SK-N-SH treated with all-trans-retinoic acid at 6 μM for 48 hours (cell line): ENCODE results near the gene SMC4.

ENCODE experiments used
- BACH2 ChIP-seq: fragments of 250-450 bp; sonication (Bioruptor Pico); IDR thresholded peaks from 2 replicates; pipeline ENCODE4 v1.9.0; 2021; ENCODE audit warnings: mild to moderate bottlenecking, borderline replicate concordance
- CSDC2 ChIP-seq: fragments of 250-450 bp; sonication (Bioruptor Pico); IDR thresholded peaks from 2 replicates; pipeline ENCODE4 v1.5.0; 2020; ENCODE audit warnings: mild to moderate bottlenecking, moderate library complexity
- ESRRG ChIP-seq: fragments of 250-450 bp; sonication (Bioruptor Pico); IDR thresholded peaks from 2 replicates; pipeline ENCODE4 v1.6.1; 2021; ENCODE audit warnings: mild to moderate bottlenecking
- OSR1 ChIP-seq: fragments of 250-450 bp; sonication (Bioruptor Pico); IDR thresholded peaks from 2 replicates; pipeline ENCODE4 v1.8.0; 2022; ENCODE audit warnings: moderate library complexity, mild to moderate bottlenecking, inconsistent platforms
- PATZ1 ChIP-seq: fragments of 250-450 bp; sonication (Bioruptor Pico); IDR thresholded peaks from 2 replicates; pipeline ENCODE4 v1.8.0; 2020; ENCODE audit warnings: mild to moderate bottlenecking, moderate library complexity, borderline replicate concordance
- PPARA ChIP-seq: fragments of 250-450 bp; sonication (Bioruptor Pico); IDR thresholded peaks from 2 replicates; pipeline ENCODE4 v1.5.0; 2020; ENCODE audit warnings: mild to moderate bottlenecking, borderline replicate concordance
- RARB ChIP-seq: fragments of 250-450 bp; sonication (Bioruptor Pico); IDR thresholded peaks from 2 replicates; pipeline ENCODE4 v1.8.0; 2021; ENCODE audit warnings: mild to moderate bottlenecking, moderate library complexity
- TCF4 ChIP-seq: fragments of 250-450 bp; sonication (Bioruptor Pico); IDR thresholded peaks from 2 replicates; pipeline ENCODE4 v1.8.0; 2021; ENCODE audit warnings: mild to moderate bottlenecking, moderate library complexity, borderline replicate concordance
- TOX ChIP-seq: fragments of 250-450 bp; sonication (Bioruptor Pico); IDR thresholded peaks from 2 replicates; pipeline ENCODE4 v1.8.0; 2021; ENCODE audit warnings: mild to moderate bottlenecking, moderate library complexity, borderline replicate concordance
- TSHZ2 ChIP-seq: fragments of 250-450 bp; sonication (Bioruptor Pico); IDR thresholded peaks from 2 replicates; pipeline ENCODE4 v1.5.0; 2020; ENCODE audit warnings: mild to moderate bottlenecking, moderate library complexity
- ZFP3 ChIP-seq: fragments of 250-450 bp; sonication (Bioruptor Pico); IDR thresholded peaks from 2 replicates; pipeline ENCODE4 v1.5.0; 2020; ENCODE audit warnings: mild to moderate bottlenecking, moderate library complexity
- ZFP30 ChIP-seq: fragments of 450-650 bp; formaldehyde crosslinking; IDR thresholded peaks from 2 replicates; pipeline ENCODE4 v1.5.0; 2022; ENCODE audit warnings: mild to moderate bottlenecking, moderate library complexity
- ZNF565 ChIP-seq: fragments of 450-650 bp; formaldehyde crosslinking; conservative IDR thresholded peaks from 2 replicates; pipeline ENCODE4 v1.5.0; 2020; ENCODE audit warnings: low read depth, mild to moderate bottlenecking, moderate library complexity

DNA sequence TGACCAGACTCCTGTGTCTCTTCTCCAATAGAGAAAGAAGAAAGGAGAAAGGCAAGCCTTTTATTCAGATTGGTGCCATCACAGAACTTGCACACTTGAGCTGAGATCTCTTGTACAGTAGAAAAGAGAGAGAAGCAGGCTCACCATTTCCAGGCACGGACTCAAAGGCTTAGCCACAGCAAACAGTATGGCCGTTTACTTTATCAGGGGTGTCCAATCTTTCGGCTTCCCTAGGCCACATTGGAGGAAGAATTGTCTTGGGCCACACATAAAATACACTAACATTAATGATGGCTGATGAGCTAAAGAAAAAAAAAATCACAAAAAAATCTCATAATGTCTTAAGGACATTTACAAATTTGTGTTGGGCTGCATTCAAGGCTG is 5.4 kb upstream of the SMC4 start:
- TF ChIP-seq BACH2 (CRISPR knock-in tag) (no peak), TCF4 (no peak), TSHZ2 (CRISPR knock-in tag) (no peak), PATZ1 (CRISPR knock-in tag) (no peak), ZFP30 (CRISPR knock-in tag) (no peak), ZNF565 (CRISPR knock-in tag) (no peak), RARB (CRISPR knock-in tag) (no peak), OSR1 (no peak), ZFP3 (CRISPR knock-in tag) (no peak), PPARA (no peak), ESRRG (CRISPR knock-in tag) (no peak), TOX (no peak), CSDC2 (no peak)
